Measurements from ENCODE around the gene DCST1.
A peak's percentile ranks its signal among the peaks of the same experiment; 100 is the strongest.

Gene DCST1

GRCh38 chr1:155091071-155092051 is 57.7 kb downstream of the DCST1 start:
- DNase-seq (ENCODE audit: low read depth): peak; percentile 11

- DNase-seq (ENCODE audit: low read depth): no peak
These were observed 58.5 kb downstream of the DCST1 start for GRCh38 chr1:155092131-155092530.

- DNase-seq (ENCODE audit: low read depth): no peak
These were observed 59.0 kb downstream of the DCST1 start for GRCh38 chr1:155092641-155093040.

GRCh38 chr1:155093911-155094621 is 60.4 kb downstream of the DCST1 start:
- peak; percentile 19 for DNase-seq (ENCODE audit: low read depth)

- no peak for DNase-seq (ENCODE audit: low read depth)
These were observed 61.0 kb downstream of the DCST1 start for GRCh38 chr1:155094622-155094948.

- DNase-seq (ENCODE audit: low read depth): no peak
These were observed 65.7 kb downstream of the DCST1 start for GRCh38 chr1:155099331-155099730.
